H9 (cell line): ENCODE data around the gene IGFBP7. TPM values are rescaled to one million over a fixed set of nuclear protein-coding genes. Genes with fewer than 3 reads are reported as not detected.

ENCODE experiments used
- DNase-seq: peaks from one replicate; pipeline ENCODE4 v3.0.0-alpha.2; 2017
- H2AFZ ChIP-seq: one replicate; pipeline ENCODE4 v1.6.1; 2013; ENCODE audit warnings: mild to moderate bottlenecking, low read length, control low read depth, moderate library complexity
- H2AK5ac ChIP-seq: 2 replicates; pipeline ENCODE4 v1.6.1; 2013; ENCODE audit warnings: low read length, control low read depth, mixed read lengths; ENCODE audit not compliant: insufficient read length
- H2BK120ac ChIP-seq: one replicate; pipeline ENCODE4 v1.6.1; 2013; ENCODE audit warnings: low read depth, mild to moderate bottlenecking, low read length, control low read depth, inconsistent platforms; ENCODE audit not compliant: poor library complexity, severe bottlenecking
- H2BK12ac ChIP-seq: 2 replicates; pipeline ENCODE4 v1.6.1; 2013; ENCODE audit warnings: low read length, control low read depth, mixed read lengths, low read depth; ENCODE audit not compliant: insufficient read length
- H2BK15ac ChIP-seq: 2 replicates; pipeline ENCODE4 v1.6.1; 2013; ENCODE audit warnings: low read depth, low read length, control low read depth
- H2BK20ac ChIP-seq: one replicate; pipeline ENCODE4 v1.6.1; 2013; ENCODE audit warnings: low read depth, mild to moderate bottlenecking, low read length, control low read depth, inconsistent platforms; ENCODE audit not compliant: poor library complexity, severe bottlenecking
- H2BK5ac ChIP-seq: 2 replicates; pipeline ENCODE4 v1.6.1; 2013; ENCODE audit warnings: low read length, control low read depth, mixed read lengths; ENCODE audit not compliant: insufficient read length
- H3K14ac ChIP-seq: 2 replicates; pipeline ENCODE4 v1.6.1; 2013; ENCODE audit warnings: low read length, control low read depth; ENCODE audit not compliant: insufficient read depth
- H3K18ac ChIP-seq: 2 replicates; pipeline ENCODE4 v1.6.1; 2013; ENCODE audit warnings: low read depth, mild to moderate bottlenecking, mixed read lengths, low read length, control low read depth; ENCODE audit not compliant: insufficient read length
- H3K23ac ChIP-seq: 2 replicates; pipeline ENCODE4 v1.6.1; 2013; ENCODE audit warnings: low read length, control low read depth, mixed read lengths, low read depth; ENCODE audit not compliant: insufficient read length
- H3K23me2 ChIP-seq: 2 replicates; pipeline ENCODE4 v1.6.1; 2013; ENCODE audit warnings: low read depth, mild to moderate bottlenecking, mixed read lengths, low read length, control low read depth; ENCODE audit not compliant: insufficient read length, poor library complexity, severe bottlenecking
- H3K27ac ChIP-seq: 2 replicates; pipeline ENCODE4 v1.5.1; 2013; ENCODE audit warnings: low read length, control low read depth, mixed read lengths, low read depth; ENCODE audit not compliant: insufficient read length
- H3K27me3 ChIP-seq: 2 replicates; pipeline ENCODE4 v1.6.1; 2013; ENCODE audit warnings: low read length, control low read depth, inconsistent platforms; ENCODE audit not compliant: insufficient read depth
- H3K4ac ChIP-seq: 2 replicates; pipeline ENCODE4 v1.6.1; 2013; ENCODE audit warnings: low read depth, mild to moderate bottlenecking, control low read depth, inconsistent platforms, low read length, moderate library complexity
- H3K4me1 ChIP-seq: 2 replicates; pipeline ENCODE4 v1.6.1; 2013; ENCODE audit warnings: low read length, control low read depth, inconsistent platforms; ENCODE audit not compliant: insufficient read depth
- H3K4me2 ChIP-seq: 2 replicates; pipeline ENCODE4 v1.6.1; 2013; ENCODE audit warnings: low read length, control low read depth, mixed read lengths; ENCODE audit not compliant: insufficient read length, insufficient read depth
- H3K56ac ChIP-seq: 2 replicates; pipeline ENCODE4 v1.6.1; 2013; ENCODE audit warnings: low read depth, mild to moderate bottlenecking, mixed read lengths, low read length, control low read depth; ENCODE audit not compliant: insufficient read length
- H3K79me1 ChIP-seq: 2 replicates; pipeline ENCODE4 v1.6.1; 2013; ENCODE audit warnings: low read depth, mild to moderate bottlenecking, moderate library complexity, low read length, control low read depth, inconsistent platforms; ENCODE audit not compliant: insufficient read depth, poor library complexity, severe bottlenecking
- H3K79me2 ChIP-seq: 2 replicates; pipeline ENCODE4 v1.6.1; 2013; ENCODE audit warnings: low read length, control low read depth, inconsistent platforms; ENCODE audit not compliant: insufficient read depth
- H3K9ac ChIP-seq: 2 replicates; pipeline ENCODE4 v1.6.1; 2013; ENCODE audit warnings: low read length, control low read depth, mixed read lengths; ENCODE audit not compliant: insufficient read length; ENCODE audit errors: extremely low read depth
- H3K9me3 ChIP-seq: one replicate; pipeline ENCODE4 v1.6.1; 2013; ENCODE audit warnings: low read depth, low read length, inconsistent platforms; ENCODE audit not compliant: control insufficient read depth
- H3T11ph ChIP-seq: one replicate; pipeline ENCODE4 v1.6.1; 2013; ENCODE audit warnings: mild to moderate bottlenecking, low read length, control low read depth, inconsistent platforms
- H4K20me1 ChIP-seq: one replicate; pipeline ENCODE4 v1.6.1; 2013; ENCODE audit not compliant: control insufficient read depth, insufficient read length, insufficient read depth
- H4K5ac ChIP-seq: 2 replicates; pipeline ENCODE4 v1.6.1; 2013; ENCODE audit warnings: low read depth, mild to moderate bottlenecking, mixed read lengths, low read length, control low read depth; ENCODE audit not compliant: insufficient read length
- H4K8ac ChIP-seq: replicated peaks from 2 replicates; pipeline ENCODE4 v1.6.1; 2013; ENCODE audit warnings: low read length, control low read depth, mixed read lengths, low read depth; ENCODE audit not compliant: insufficient read length
- H4K91ac ChIP-seq: 2 replicates; pipeline ENCODE4 v1.6.1; 2013; ENCODE audit warnings: low read depth, mild to moderate bottlenecking, moderate library complexity, mixed read lengths, low read length, control low read depth; ENCODE audit not compliant: insufficient read length
- H3K27ac Mint-ChIP-seq, 3 experiments: 2 replicates in 2 of 3; 3 replicates in 1 of 3; pipeline ENCODE4 v1.8.0; 2020 to 2021; ENCODE audit warnings: mixed read lengths in 3 of 3, mild to moderate bottlenecking in 1 of 3, moderate library complexity in 1 of 3
- H3K27me3 Mint-ChIP-seq: 2 replicates; pipeline ENCODE4 v1.8.0; 2021; ENCODE audit warnings: low read depth, mild to moderate bottlenecking, moderate library complexity, mixed read lengths
- H3K36me3 Mint-ChIP-seq, 3 experiments: 2 replicates in 2 of 3; 3 replicates in 1 of 3; pipeline ENCODE4 v1.8.0; 2020 to 2021; ENCODE audit warnings: low read depth in 3 of 3, mixed read lengths in 3 of 3; ENCODE audit not compliant: insufficient read depth in 1 of 3
- H3K4me1 Mint-ChIP-seq, 2 experiments: 2 replicates each; pipeline ENCODE4 v1.8.0; 2020; ENCODE audit warnings: mixed read lengths in 2 of 2
- H3K4me3 Mint-ChIP-seq, 2 experiments: 2 replicates in 1 of 2; 3 replicates in 1 of 2; pipeline ENCODE4 v1.8.0; 2020 to 2021; ENCODE audit warnings: mild to moderate bottlenecking in 2 of 2, mixed read lengths in 2 of 2, moderate library complexity in 1 of 2
- H3K9me3 Mint-ChIP-seq, 2 experiments: 2 replicates in 1 of 2; 3 replicates in 1 of 2; pipeline ENCODE4 v1.8.0; 2020; ENCODE audit warnings: mild to moderate bottlenecking in 2 of 2, mixed read lengths in 2 of 2, moderate library complexity in 1 of 2
- CTCF ChIP-seq: fragments of 200-600 bp; sonication (generic); conservative IDR thresholded peaks from 3 replicates; pipeline ENCODE4 v1.8.0; 2021; ENCODE audit warnings: antibody characterized with exemption, mild to moderate bottlenecking
- WGBS: extraction: QIAGEN DNeasy Blood & Tissue Kit; methylation state at CpG from one replicate; pipeline ENCODE4 v1.1.7; 2013; ENCODE audit warnings: missing lambda C conversion rate, low lambda C conversion rate, mixed read lengths; ENCODE audit not compliant: insufficient read length; ENCODE audit errors: extremely low coverage; 5-methylcytosine and 5-hydroxymethylcytosine counted together
- total RNA-seq: library from RNA; stranded (reverse); gene quantifications from 2 replicates; pipeline ENCODE4 v1.2.1, GENCODE V29; 2021

Gene IGFBP7
- total RNA-seq, 1 experiment from 2014 or later = 0.37 TPM

DNA sequence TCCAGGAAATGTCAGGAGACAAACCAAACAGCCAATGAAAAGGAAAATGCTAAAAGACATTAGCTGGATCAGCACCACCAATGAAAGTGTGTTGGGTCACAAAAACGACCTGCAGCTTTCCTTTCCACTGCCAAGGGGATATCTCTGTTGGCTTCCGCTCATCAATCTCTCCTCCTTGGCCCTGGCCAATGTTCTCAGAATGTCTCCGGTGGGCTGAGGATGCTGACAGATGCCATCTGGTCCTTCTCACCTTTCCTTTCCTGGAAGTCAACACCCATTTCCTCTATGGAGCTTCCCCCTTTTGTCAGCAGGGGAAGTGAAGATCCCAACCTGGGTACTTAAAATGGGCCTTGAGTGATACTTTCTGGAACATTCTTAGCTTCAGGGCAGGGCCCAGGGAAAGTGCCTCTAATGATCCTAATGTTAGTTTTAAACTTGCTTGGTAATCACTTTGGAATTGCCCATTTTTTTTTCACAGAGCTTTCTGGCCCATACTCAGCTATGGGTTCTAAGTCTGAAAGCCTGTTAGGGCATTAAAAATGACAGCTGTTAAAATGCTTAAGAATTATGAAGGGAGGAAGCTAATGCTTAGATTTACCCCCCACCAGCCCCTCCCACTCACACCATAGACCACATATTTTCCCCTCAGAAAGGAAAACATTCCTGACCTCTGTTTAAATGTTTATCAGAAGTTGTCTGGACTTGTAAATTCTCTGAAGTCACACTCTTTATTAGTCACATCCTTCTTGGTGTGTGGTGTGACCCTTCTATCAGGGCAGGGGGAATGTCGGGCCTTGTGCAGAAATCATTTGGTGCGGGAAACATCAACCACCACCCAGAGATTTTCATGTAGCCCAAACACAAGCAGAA is 29.2 kb downstream of the IGFBP7 start:
- Histone ChIP-seq H3K23ac (no peak overlapping the region), H3K14ac (no peak overlapping the region), H3K18ac (peak overlapping the region; percentile 52), H2AK5ac (peak overlapping the region; percentile 94), H2BK15ac (no peak overlapping the region), H2BK120ac (no peak overlapping the region), H3K4me2 (no peak overlapping the region), H3K56ac (no peak overlapping the region), H3K4me1 (peaks cover 9% of the 10 kb centered on the region), H3K4ac (no peak overlapping the region; the same call in 1 of the 2 replicates), H2BK20ac (no peak overlapping the region), H4K8ac (no peak overlapping the region), H3K79me1 (no peaks in the 10 kb centered on the region), H3K79me2 (no peaks in the 10 kb centered on the region), H3K9ac (no peak overlapping the region), H3K27me3 (no peaks in the 10 kb centered on the region), H4K91ac (peak overlapping the region; percentile 95), H3K9me3 (no peaks in the 10 kb centered on the region), H2AFZ (no peak overlapping the region), H4K5ac (peak overlapping the region; percentile 73), H3K23me2 (no peaks in the 10 kb centered on the region), H4K20me1 (no peaks in the 10 kb centered on the region), H2BK5ac (no peak overlapping the region), H2BK12ac (no peak overlapping the region), H3K27ac (no peak overlapping the region), H3T11ph (no peak overlapping the region)
- H3K27ac Mint-ChIP-seq = peak overlapping the region in 1 of 3 experiments; percentile 91; a peak in 2 of 7 replicates
- H3K9me3 Mint-ChIP-seq = peaks cover 9 to 14% of the 10 kb centered on the region in 2 experiments
- TF ChIP-seq CTCF = no peak
- H3K4me1 Mint-ChIP-seq = peaks cover 32 to 39% of the 10 kb centered on the region in 2 experiments
- peaks cover 3 to 14% (median 10%) of the 10 kb centered on the region in 3 experiments; a peak in 6 of 7 replicates for H3K36me3 Mint-ChIP-seq
- H3K27me3 Mint-ChIP-seq = peaks cover 2% of the 10 kb centered on the region; the same call in 1 of the 2 replicates
- no peak for DNase-seq
- no CpG with 5 or more reads among the region's 5 CpGs for WGBS
- no peak overlapping the region for H3K4me3 Mint-ChIP-seq
